Stomach (tissue), 9 donors: ENCODE data around the gene FADS3. TPM values are rescaled to one million over a fixed set of nuclear protein-coding genes. Genes with fewer than 3 reads are reported as not detected.

Experiments used
- DNase-seq, 2 donors: peaks; one replicate each; pipeline versions ENCODE4 v3.0.0 to v3.0.0-alpha.2; 2013 to 2019
- H3K27ac ChIP-seq, 5 donors: fragments of 200-600 bp in 4 of 5; sonication (generic) in 4 of 5; one replicate each; pipeline ENCODE4 v1.5.1; 2013 to 2019; ENCODE audit warnings: mild to moderate bottlenecking in 1 of 5, moderate library complexity in 1 of 5
- H3K27me3 ChIP-seq, 3 donors: fragments of 200-600 bp; sonication (generic); one replicate each; pipeline ENCODE4 v1.5.1; 2017 to 2019; ENCODE audit warnings: mixed run types in 1 of 3
- H3K36me3 ChIP-seq, 4 donors: fragments of 200-600 bp; sonication (generic); 1 replicate in 3 of 4; 2 replicates in 1 of 4; pipeline ENCODE4 v1.5.1; 2016 to 2019
- H3K4me1 ChIP-seq, 4 donors: fragments of 200-600 bp; sonication (generic); one replicate each; pipeline ENCODE4 v1.5.1; 2016 to 2019
- H3K4me3 ChIP-seq, 4 donors: fragments of 200-600 bp; sonication (generic) in 3 of 4; one replicate each; pipeline ENCODE4 v1.5.1; 2016 to 2019; ENCODE audit warnings: mild to moderate bottlenecking in 1 of 4
- H3K9me3 ChIP-seq, 4 donors: fragments of 200-600 bp; sonication (generic); one replicate each; pipeline ENCODE4 v1.5.1; 2016 to 2019
- EP300 ChIP-seq: sonication (generic); formaldehyde crosslinking; IDR thresholded peaks from one replicate; pipeline ENCODE4 v1.6.1; 2017; ENCODE audit warnings: antibody characterized with exemption
- POLR2A ChIP-seq, 4 donors: fragments of 450-650 bp; IDR thresholded peaks; one replicate each; pipeline ENCODE4 v1.6.1; 2016; ENCODE audit warnings: antibody characterized with exemption in 4 of 4, control low read depth in 2 of 4, mild to moderate bottlenecking in 1 of 4, moderate library complexity in 1 of 4
- POLR2AphosphoS5 ChIP-seq, 3 donors: sonication (generic); formaldehyde crosslinking; IDR thresholded peaks; one replicate each; pipeline ENCODE4 v1.6.1; 2016; ENCODE audit warnings: antibody characterized with exemption in 3 of 3
- WGBS, 5 donors: extraction: QIAGEN DNeasy Blood & Tissue Kit in 3 of 5; methylation state at CpG; one replicate each; pipeline versions ENCODE4 v1.1.5 to v1.1.7; 2013 to 2018; 5-methylcytosine and 5-hydroxymethylcytosine counted together
- intact Hi-C: fragments of 100-400 bp; cut with DNase I; formaldehyde crosslinking; loops from one replicate; pipeline ENCODE4 v1.15.1; 2023; ENCODE audit warnings: low total_unique reads
- polyA plus RNA-seq, 3 donors: library from polyadenylated mRNA; stranded (reverse); fragments of 200-250 nt; gene quantifications; one replicate each; pipeline ENCODE4 v1.2.3, GENCODE V29; 2013
- total RNA-seq, 5 donors: library from RNA; depleted of rRNA; stranded (reverse); fragments of >200 nt; gene quantifications; one replicate each; pipeline versions ENCODE4 v1.1.0 to v1.2.3, GENCODE V29; 2014 to 2016
- TF ChIP-seq, protein P1 (sequence below), 7 experiments: fragments of 450-650 bp in 4 of 7; fragments of 200-600 bp in 3 of 7; sonication (generic) in 3 of 7; IDR thresholded peaks; one replicate each; pipeline ENCODE4 v1.5.1; 2016 to 2019; ENCODE audit warnings: antibody characterized with exemption in 7 of 7, control low read depth in 2 of 7, mild to moderate bottlenecking in 1 of 7
- donor health status: healthy with polysubstance abuse.
- donor health status: Bipolar disorder and iron deficiency.
- donor health status: healthy.

The FADS3 gene
- total and polyA plus RNA-seq, 8 donors = 2.6 to 140 (median 17.5) TPM

DNA sequence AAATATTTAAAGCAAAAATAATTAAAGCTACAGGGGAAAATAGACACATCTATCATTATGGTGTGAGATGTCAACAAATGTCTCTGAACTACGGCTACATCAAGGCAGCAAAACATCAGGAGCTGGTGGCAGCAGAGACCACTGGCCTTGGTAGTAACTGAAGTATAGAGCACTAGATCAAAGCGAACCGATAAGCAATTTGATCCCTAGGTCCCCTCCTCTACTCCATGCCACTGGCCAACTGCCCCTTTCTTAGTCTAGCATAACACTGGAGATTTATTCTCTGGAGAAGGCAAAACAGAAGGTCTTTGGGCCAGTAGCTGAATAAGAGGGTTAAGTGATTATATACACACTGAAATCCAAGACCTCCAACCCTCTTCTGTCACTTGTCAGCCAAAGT is 39.6 kb upstream of the FADS3 start:
- no peaks in the 10 kb centered on the region for H3K36me3 ChIP-seq
- 81 to 90% (median 85%) methylated on average over 3 of the region's 3 CpGs for WGBS, 5 donors
- no peaks in the 10 kb centered on the region for H3K4me1 ChIP-seq
- H3K4me3 ChIP-seq = no peak overlapping the region
- no peak overlapping the region for H3K27ac ChIP-seq
- no peaks in the 10 kb centered on the region for H3K27me3 ChIP-seq
- TF ChIP-seq EP300 (no peak), POLR2AphosphoS5 (IDR thresholded peaks at IDR 0.05) (no peak), POLR2A (IDR thresholded peaks at IDR 0.05) (no peak)
- TF ChIP-seq, protein P1, sequence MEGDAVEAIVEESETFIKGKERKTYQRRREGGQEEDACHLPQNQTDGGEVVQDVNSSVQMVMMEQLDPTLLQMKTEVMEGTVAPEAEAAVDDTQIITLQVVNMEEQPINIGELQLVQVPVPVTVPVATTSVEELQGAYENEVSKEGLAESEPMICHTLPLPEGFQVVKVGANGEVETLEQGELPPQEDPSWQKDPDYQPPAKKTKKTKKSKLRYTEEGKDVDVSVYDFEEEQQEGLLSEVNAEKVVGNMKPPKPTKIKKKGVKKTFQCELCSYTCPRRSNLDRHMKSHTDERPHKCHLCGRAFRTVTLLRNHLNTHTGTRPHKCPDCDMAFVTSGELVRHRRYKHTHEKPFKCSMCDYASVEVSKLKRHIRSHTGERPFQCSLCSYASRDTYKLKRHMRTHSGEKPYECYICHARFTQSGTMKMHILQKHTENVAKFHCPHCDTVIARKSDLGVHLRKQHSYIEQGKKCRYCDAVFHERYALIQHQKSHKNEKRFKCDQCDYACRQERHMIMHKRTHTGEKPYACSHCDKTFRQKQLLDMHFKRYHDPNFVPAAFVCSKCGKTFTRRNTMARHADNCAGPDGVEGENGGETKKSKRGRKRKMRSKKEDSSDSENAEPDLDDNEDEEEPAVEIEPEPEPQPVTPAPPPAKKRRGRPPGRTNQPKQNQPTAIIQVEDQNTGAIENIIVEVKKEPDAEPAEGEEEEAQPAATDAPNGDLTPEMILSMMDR (IDR thresholded peaks at IDR 0.05) = no peak
- H3K9me3 ChIP-seq = peaks cover 0 to 5% (median 0%) of the 10 kb centered on the region in 4 donors
- intact Hi-C loops = no loop called here
- no peak for DNase-seq

DNA sequence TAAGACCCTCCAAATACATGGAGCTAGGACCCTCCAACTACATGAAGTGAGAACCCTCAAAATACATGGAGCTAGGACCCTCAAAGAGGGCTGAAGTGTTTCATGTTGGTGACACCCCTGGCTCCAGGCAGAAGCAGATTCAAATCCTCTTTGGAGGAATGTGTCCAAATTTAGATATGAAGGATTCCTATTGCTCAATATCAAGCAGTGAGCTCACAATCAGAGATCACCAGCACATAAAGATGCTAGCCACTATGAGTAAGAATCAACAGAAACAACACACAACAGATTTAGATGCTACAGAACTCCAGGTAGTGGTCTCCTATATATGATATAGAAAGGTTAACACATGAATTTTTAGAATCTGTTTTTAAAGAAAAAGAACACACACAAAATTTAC is 37.3 kb upstream of the FADS3 start:
- no peaks in the 10 kb centered on the region for H3K9me3 ChIP-seq
- TF ChIP-seq POLR2A (IDR thresholded peaks at IDR 0.05) = no peak
- TF ChIP-seq, protein P1 (IDR thresholded peaks at IDR 0.05) = no peak
- TF ChIP-seq POLR2AphosphoS5 (IDR thresholded peaks at IDR 0.05) = no peak
- TF ChIP-seq EP300 = no peak
- intact Hi-C loops = no loop called here
- H3K4me3 ChIP-seq = no peak overlapping the region
- H3K27me3 ChIP-seq = no peaks in the 10 kb centered on the region
- no peaks in the 10 kb centered on the region for H3K36me3 ChIP-seq
- no peak for DNase-seq
- peaks cover 5 to 8% (median 6%) of the 10 kb centered on the region in 4 donors for H3K4me1 ChIP-seq
- H3K27ac ChIP-seq = no peak overlapping the region

DNA sequence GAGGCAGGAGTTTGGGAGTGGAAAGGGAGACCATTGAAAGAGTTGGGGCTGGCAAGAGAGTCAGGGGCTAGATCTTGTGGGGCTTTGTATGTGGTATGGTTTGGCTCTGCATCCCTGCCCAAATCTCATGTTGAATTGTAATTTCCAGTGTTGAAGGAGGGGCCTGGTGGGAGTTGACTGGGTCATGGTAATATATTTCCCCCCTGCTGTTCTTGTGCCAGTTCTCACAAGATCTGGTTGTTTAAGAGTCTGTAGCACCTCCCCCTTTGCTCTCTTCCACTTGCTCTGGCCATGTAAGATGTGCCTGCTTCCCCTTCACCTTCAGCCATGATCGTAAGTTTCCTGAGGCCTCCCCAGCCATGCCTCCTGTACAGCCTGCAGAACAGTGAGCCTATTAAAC is 36.2 kb upstream of the FADS3 start:
- Histone ChIP-seq H3K27ac (no peak overlapping the region), H3K4me3 (no peak overlapping the region), H3K36me3 (no peaks in the 10 kb centered on the region), H3K4me1 (peaks cover 15 to 19% (median 17%) of the 10 kb centered on the region in 4 donors), H3K27me3 (no peaks in the 10 kb centered on the region), H3K9me3 (no peaks in the 10 kb centered on the region)
- no peak for DNase-seq
- intact Hi-C loops = no loop called here
- TF ChIP-seq, protein P1 (IDR thresholded peaks at IDR 0.05) = no peak
- TF ChIP-seq POLR2A (IDR thresholded peaks at IDR 0.05) (no peak), POLR2AphosphoS5 (IDR thresholded peaks at IDR 0.05) (no peak), EP300 (no peak)
- WGBS, 5 donors = 96 to 100% (median 100%) methylated on average over 1 of the region's 1 CpG

DNA sequence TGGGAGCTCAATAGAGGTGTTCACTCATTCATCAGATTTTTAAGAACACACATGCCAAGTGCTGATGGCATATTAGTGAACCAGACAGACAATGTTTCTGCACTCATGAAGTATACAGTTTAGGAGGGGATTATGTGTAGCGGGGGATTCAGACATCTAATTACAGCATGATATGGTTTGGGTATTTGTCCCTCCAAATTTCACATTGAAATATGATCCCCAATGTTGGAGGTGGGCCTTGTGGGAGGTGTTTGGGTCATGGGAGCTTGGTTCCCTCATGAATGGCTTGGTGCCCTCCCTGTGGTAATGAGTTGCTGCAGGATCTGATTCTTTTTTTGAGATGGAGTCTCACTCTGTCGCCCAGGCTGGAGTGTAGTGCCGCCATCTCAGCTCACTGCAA is 34.9 kb upstream of the FADS3 start:
- WGBS, 5 donors = 92 to 97% (median 96%) methylated on average over 3 of the region's 3 CpGs
- Histone ChIP-seq H3K9me3 (no peaks in the 10 kb centered on the region), H3K4me3 (no peak overlapping the region), H3K36me3 (no peaks in the 10 kb centered on the region), H3K27ac (no peak overlapping the region), H3K27me3 (peaks cover 0 to 4% (median 0%) of the 10 kb centered on the region in 3 donors), H3K4me1 (peaks cover 15 to 31% (median 21%) of the 10 kb centered on the region in 4 donors)
- intact Hi-C loops = no loop called here
- no peak for TF ChIP-seq POLR2A (IDR thresholded peaks at IDR 0.05)
- TF ChIP-seq, protein P1 (IDR thresholded peaks at IDR 0.05) = no peak
- no peak for TF ChIP-seq EP300
- no peak for TF ChIP-seq POLR2AphosphoS5 (IDR thresholded peaks at IDR 0.05)
- DNase-seq = no peak
